Parathyroid adenoma (tissue), 2 donors: ENCODE results near the gene SNX25.

Source experiments
- H2AFZ ChIP-seq: fragments of 300-600 bp; sonication (generic); one replicate; pipeline ENCODE4 v1.7.0; 2017; ENCODE audit warnings: antibody characterized with exemption, mild to moderate bottlenecking
- H3K27ac ChIP-seq: fragments of 300-600 bp; sonication (generic); one replicate; pipeline ENCODE4 v1.7.0; 2017
- H3K27me3 ChIP-seq: fragments of 300-600 bp; sonication (generic); one replicate; pipeline ENCODE4 v1.7.0; 2017; ENCODE audit warnings: low read length; ENCODE audit not compliant: control insufficient read depth, insufficient read depth
- H3K36me3 ChIP-seq: fragments of 300-600 bp; sonication (generic); one replicate; pipeline ENCODE4 v1.7.0; 2017; ENCODE audit warnings: low read length; ENCODE audit not compliant: control insufficient read depth, insufficient read depth
- H3K4me1 ChIP-seq: fragments of 300-600 bp; sonication (generic); one replicate; pipeline ENCODE4 v1.7.0; 2017; ENCODE audit warnings: control low read depth
- H3K4me2 ChIP-seq: fragments of 300-600 bp; sonication (generic); one replicate; pipeline ENCODE4 v1.7.0; 2017; ENCODE audit warnings: low read length
- H3K4me3 ChIP-seq: fragments of 300-600 bp; sonication (generic); one replicate; pipeline ENCODE4 v1.7.0; 2017; ENCODE audit warnings: low read depth, low read length
- H3K79me2 ChIP-seq: fragments of 300-600 bp; sonication (generic); one replicate; pipeline ENCODE4 v1.7.0; 2017; ENCODE audit warnings: control low read depth
- H3K9ac ChIP-seq: fragments of 300-600 bp; sonication (generic); one replicate; pipeline ENCODE4 v1.7.0; 2017; ENCODE audit warnings: mild to moderate bottlenecking
- H3K9me3 ChIP-seq: fragments of 300-600 bp; sonication (generic); one replicate; pipeline ENCODE4 v1.7.0; 2017; ENCODE audit warnings: low read length; ENCODE audit not compliant: control insufficient read depth
- TF ChIP-seq, protein P1 (sequence below): fragments of 300-600 bp; sonication (generic); IDR thresholded peaks from one replicate; pipeline ENCODE4 v1.7.0; 2017; ENCODE audit warnings: antibody characterized with exemption, mild to moderate bottlenecking
- donor health status: primary hyperparathyroidism.

SNX25 gene

DNA sequence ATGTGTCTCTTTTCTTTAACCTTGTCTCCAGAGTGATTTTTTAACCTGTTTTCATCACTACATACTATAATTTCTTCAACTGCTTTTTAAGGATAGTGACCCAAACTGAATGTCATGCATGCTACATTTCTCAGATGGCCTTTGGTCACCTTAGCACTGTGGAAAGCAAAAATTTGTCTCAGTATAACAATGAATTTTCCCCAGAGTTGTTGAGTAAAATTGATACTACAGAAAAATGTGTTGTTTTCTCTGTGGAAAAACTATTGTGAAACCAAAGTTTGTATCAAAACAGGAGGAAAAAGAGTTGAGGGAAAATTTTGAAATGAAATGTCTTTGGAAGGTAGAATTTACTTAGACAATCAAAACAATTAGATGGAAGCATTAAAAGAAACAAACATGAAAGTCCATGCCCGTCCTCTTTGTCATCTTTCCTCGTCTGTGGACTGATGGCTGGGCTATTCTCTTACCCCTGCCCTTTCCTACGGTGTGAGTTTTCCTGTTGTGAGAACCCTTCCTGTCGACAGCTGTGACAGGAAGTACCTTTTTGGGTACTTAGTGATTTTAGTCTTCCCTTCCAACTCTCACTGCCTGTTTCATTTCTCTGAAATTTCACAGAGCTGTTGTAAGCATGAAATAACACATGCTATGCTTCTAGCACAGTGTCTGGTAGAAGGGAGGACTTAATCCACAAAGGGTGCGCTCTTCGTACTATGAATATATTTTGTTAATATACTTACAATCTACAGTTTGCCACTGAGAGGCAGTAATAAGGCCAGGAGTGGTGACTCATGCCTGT is 135.5 kb downstream of the SNX25 start:
- Histone ChIP-seq H3K9ac (no peak overlapping the region), H3K4me1 (no peaks in the 10 kb centered on the region), H2AFZ (no peak overlapping the region), H3K4me2 (no peak overlapping the region), H3K27me3 (no peaks in the 10 kb centered on the region), H3K9me3 (no peaks in the 10 kb centered on the region), H3K27ac (no peak overlapping the region), H3K4me3 (no peak overlapping the region), H3K79me2 (no peaks in the 10 kb centered on the region), H3K36me3 (no peaks in the 10 kb centered on the region)
- TF ChIP-seq, protein P1, sequence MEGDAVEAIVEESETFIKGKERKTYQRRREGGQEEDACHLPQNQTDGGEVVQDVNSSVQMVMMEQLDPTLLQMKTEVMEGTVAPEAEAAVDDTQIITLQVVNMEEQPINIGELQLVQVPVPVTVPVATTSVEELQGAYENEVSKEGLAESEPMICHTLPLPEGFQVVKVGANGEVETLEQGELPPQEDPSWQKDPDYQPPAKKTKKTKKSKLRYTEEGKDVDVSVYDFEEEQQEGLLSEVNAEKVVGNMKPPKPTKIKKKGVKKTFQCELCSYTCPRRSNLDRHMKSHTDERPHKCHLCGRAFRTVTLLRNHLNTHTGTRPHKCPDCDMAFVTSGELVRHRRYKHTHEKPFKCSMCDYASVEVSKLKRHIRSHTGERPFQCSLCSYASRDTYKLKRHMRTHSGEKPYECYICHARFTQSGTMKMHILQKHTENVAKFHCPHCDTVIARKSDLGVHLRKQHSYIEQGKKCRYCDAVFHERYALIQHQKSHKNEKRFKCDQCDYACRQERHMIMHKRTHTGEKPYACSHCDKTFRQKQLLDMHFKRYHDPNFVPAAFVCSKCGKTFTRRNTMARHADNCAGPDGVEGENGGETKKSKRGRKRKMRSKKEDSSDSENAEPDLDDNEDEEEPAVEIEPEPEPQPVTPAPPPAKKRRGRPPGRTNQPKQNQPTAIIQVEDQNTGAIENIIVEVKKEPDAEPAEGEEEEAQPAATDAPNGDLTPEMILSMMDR: no peak

DNA sequence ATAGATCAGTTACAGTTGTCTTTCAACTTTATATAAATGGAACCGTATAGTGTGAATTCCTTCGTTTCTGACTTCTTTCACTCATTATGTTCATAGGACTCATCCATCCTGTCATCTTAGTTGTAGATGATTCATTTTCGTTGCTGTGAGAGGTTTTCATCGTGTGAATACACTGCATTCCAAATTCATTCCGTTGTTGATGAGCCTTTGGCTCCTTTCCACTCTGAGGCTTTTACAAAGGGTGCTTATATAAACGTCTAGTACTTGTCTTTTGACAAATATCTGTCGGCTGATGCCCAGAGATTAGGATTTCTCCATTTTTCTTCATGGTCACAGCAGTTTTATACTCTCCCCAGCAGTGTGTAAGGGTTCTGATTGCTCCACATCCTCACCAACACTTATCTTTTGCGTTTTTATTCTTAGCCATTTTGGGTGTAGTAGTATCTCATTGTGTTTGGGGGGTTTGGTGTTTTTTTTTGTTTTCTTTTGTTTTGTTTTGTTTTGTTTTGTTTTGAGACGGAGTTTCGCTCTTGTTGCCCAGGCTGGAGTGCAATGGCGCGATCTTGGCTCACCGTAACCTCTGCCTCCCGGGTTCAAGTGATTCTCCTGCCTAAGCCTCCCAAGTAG is 137.7 kb downstream of the SNX25 start:
- Histone ChIP-seq H2AFZ (no peak overlapping the region), H3K4me2 (no peak overlapping the region), H3K27me3 (no peaks in the 10 kb centered on the region), H3K4me1 (no peaks in the 10 kb centered on the region), H3K4me3 (no peak overlapping the region), H3K9me3 (no peaks in the 10 kb centered on the region), H3K9ac (no peak overlapping the region), H3K36me3 (no peaks in the 10 kb centered on the region), H3K79me2 (no peaks in the 10 kb centered on the region), H3K27ac (no peak overlapping the region)
- TF ChIP-seq, protein P1: no peak

DNA sequence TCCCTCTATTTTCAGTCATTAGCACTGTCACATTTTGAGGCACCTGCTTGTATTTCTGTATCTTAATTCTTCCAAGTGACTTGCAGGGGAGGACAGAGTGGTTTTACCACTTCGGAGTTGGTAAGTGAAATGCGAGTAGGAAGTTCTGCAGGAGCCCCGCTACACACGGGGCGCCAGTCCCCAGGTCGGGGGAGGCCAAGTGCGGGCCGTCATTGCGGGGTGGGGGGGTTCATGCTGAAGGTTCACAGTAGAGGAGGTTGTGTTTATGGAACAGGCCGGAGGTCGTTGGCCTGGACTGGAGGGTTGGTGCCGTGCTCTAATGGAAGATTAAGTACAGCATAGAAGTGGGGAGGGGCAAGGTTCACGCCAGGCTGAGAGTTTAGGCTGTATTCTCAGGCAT is 142.3 kb downstream of the SNX25 start:
- no peaks in the 10 kb centered on the region for H3K36me3 ChIP-seq
- no peak overlapping the region for H3K9ac ChIP-seq
- H3K27ac ChIP-seq: no peak overlapping the region
- H2AFZ ChIP-seq: no peak overlapping the region
- H3K9me3 ChIP-seq: no peaks in the 10 kb centered on the region
- H3K4me3 ChIP-seq: no peak overlapping the region
- TF ChIP-seq, protein P1: no peak
- no peaks in the 10 kb centered on the region for H3K27me3 ChIP-seq
- no peaks in the 10 kb centered on the region for H3K4me1 ChIP-seq
- H3K4me2 ChIP-seq: no peak overlapping the region
- no peaks in the 10 kb centered on the region for H3K79me2 ChIP-seq

DNA sequence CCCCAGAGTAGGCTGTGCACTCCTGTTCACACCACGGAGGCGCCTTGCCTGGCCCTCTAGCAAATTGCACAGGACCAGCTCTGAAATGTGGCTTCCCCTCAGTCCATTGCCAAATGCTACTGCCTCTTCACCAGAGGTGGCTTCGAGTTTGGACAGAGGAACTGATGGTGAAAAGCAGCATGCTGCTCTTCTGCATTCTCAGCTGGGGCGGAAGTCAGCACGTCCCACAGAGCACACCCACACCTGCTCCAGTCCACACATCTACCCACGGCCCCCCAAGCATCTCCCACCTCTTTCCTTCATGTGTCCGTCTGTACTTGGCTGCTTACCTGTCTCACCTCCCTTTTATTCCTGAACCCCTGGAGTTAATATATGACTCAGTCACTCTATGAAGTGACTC is 142.8 kb downstream of the SNX25 start:
- TF ChIP-seq, protein P1: no peak
- no peak overlapping the region for H3K9ac ChIP-seq
- H3K9me3 ChIP-seq: no peaks in the 10 kb centered on the region
- no peaks in the 10 kb centered on the region for H3K36me3 ChIP-seq
- H2AFZ ChIP-seq: no peak overlapping the region
- H3K4me3 ChIP-seq: no peak overlapping the region
- no peaks in the 10 kb centered on the region for H3K27me3 ChIP-seq
- no peak overlapping the region for H3K27ac ChIP-seq
- H3K4me2 ChIP-seq: no peak overlapping the region
- H3K4me1 ChIP-seq: no peaks in the 10 kb centered on the region
- H3K79me2 ChIP-seq: no peaks in the 10 kb centered on the region
